IPS-18a (cell line): ENCODE results near the gene RAB11FIP4.

ENCODE experiments used
- H3K27ac ChIP-seq: one replicate; pipeline ENCODE4 v1.5.1; 2013; ENCODE audit warnings: low read length
- H3K27me3 ChIP-seq: one replicate; pipeline ENCODE4 v1.6.1; 2013; ENCODE audit warnings: mild to moderate bottlenecking, low read length; ENCODE audit not compliant: control insufficient read depth, insufficient read depth
- H3K36me3 ChIP-seq: one replicate; pipeline ENCODE4 v1.6.1; 2013; ENCODE audit warnings: low read depth, low read length; ENCODE audit not compliant: control insufficient read depth
- H3K4me1 ChIP-seq: one replicate; pipeline ENCODE4 v1.6.1; 2013; ENCODE audit warnings: low read depth, low read length; ENCODE audit not compliant: control insufficient read depth
- H3K4me3 ChIP-seq: one replicate; pipeline ENCODE4 v1.5.1; 2013; ENCODE audit warnings: low read length
- H3K9ac ChIP-seq: one replicate; pipeline ENCODE4 v1.6.1; 2013; ENCODE audit warnings: mild to moderate bottlenecking, low read length, moderate library complexity
- H3K9me3 ChIP-seq: one replicate; pipeline ENCODE4 v1.6.1; 2013; ENCODE audit warnings: low read depth, low read length; ENCODE audit not compliant: control insufficient read depth

Gene RAB11FIP4

GRCh38 chr17:31475378-31476162, 84.1 kb downstream of the RAB11FIP4 start:
- Histone ChIP-seq H3K9ac (no peak overlapping the region), H3K4me3 (no peak overlapping the region), H3K9me3 (no peaks in the 10 kb centered on the region), H3K27me3 (no peaks in the 10 kb centered on the region), H3K36me3 (no peaks in the 10 kb centered on the region), H3K4me1 (peaks cover under 1% of the 10 kb centered on the region), H3K27ac (no peak overlapping the region)

- H3K27ac ChIP-seq: no peak overlapping the region
- H3K36me3 ChIP-seq: no peaks in the 10 kb centered on the region
- no peak overlapping the region for H3K4me3 ChIP-seq
- no peak overlapping the region for H3K9ac ChIP-seq
- H3K27me3 ChIP-seq: no peaks in the 10 kb centered on the region
- H3K9me3 ChIP-seq: no peaks in the 10 kb centered on the region
- no peaks in the 10 kb centered on the region for H3K4me1 ChIP-seq
Observed at GRCh38 chr17:31476525-31477416, 85.3 kb downstream of the RAB11FIP4 start.

GRCh38 chr17:31477417-31478055, 86.1 kb downstream of the RAB11FIP4 start:
- Histone ChIP-seq H3K36me3 (no peaks in the 10 kb centered on the region), H3K27me3 (no peaks in the 10 kb centered on the region), H3K9ac (no peak overlapping the region), H3K9me3 (no peaks in the 10 kb centered on the region), H3K4me3 (no peak overlapping the region), H3K27ac (no peak overlapping the region), H3K4me1 (no peaks in the 10 kb centered on the region)

- H3K4me3 ChIP-seq: no peak overlapping the region
- no peaks in the 10 kb centered on the region for H3K36me3 ChIP-seq
- H3K9me3 ChIP-seq: no peaks in the 10 kb centered on the region
- no peaks in the 10 kb centered on the region for H3K4me1 ChIP-seq
- no peaks in the 10 kb centered on the region for H3K27me3 ChIP-seq
- no peak overlapping the region for H3K27ac ChIP-seq
- H3K9ac ChIP-seq: no peak overlapping the region
Observed at GRCh38 chr17:31479062-31479408, 87.6 kb downstream of the RAB11FIP4 start.

- no peaks in the 10 kb centered on the region for H3K36me3 ChIP-seq
- H3K4me1 ChIP-seq: no peaks in the 10 kb centered on the region
- no peaks in the 10 kb centered on the region for H3K27me3 ChIP-seq
- no peaks in the 10 kb centered on the region for H3K9me3 ChIP-seq
- H3K9ac ChIP-seq: no peak overlapping the region
- H3K4me3 ChIP-seq: no peak overlapping the region
- H3K27ac ChIP-seq: no peak overlapping the region
Observed at GRCh38 chr17:31479524-31479923, 88.0 kb downstream of the RAB11FIP4 start.

- Histone ChIP-seq H3K27me3 (no peaks in the 10 kb centered on the region), H3K27ac (no peak overlapping the region), H3K4me1 (no peaks in the 10 kb centered on the region), H3K9me3 (no peaks in the 10 kb centered on the region), H3K4me3 (no peak overlapping the region), H3K9ac (no peak overlapping the region), H3K36me3 (no peaks in the 10 kb centered on the region)
Observed at GRCh38 chr17:31480067-31480466, 88.6 kb downstream of the RAB11FIP4 start.

- Histone ChIP-seq H3K4me3 (no peak overlapping the region), H3K9ac (no peak overlapping the region), H3K27ac (no peak overlapping the region), H3K4me1 (no peaks in the 10 kb centered on the region), H3K27me3 (no peaks in the 10 kb centered on the region), H3K36me3 (no peaks in the 10 kb centered on the region), H3K9me3 (no peaks in the 10 kb centered on the region)
Observed at GRCh38 chr17:31480904-31481782, 89.7 kb downstream of the RAB11FIP4 start.

GRCh38 chr17:31481783-31482081, 90.3 kb downstream of the RAB11FIP4 start:
- no peak overlapping the region for H3K9ac ChIP-seq
- no peaks in the 10 kb centered on the region for H3K36me3 ChIP-seq
- H3K9me3 ChIP-seq: no peaks in the 10 kb centered on the region
- H3K4me3 ChIP-seq: no peak overlapping the region
- H3K27ac ChIP-seq: no peak overlapping the region
- no peaks in the 10 kb centered on the region for H3K27me3 ChIP-seq
- H3K4me1 ChIP-seq: peaks cover 2% of the 10 kb centered on the region

GRCh38 chr17:31484821-31485220, 93.3 kb downstream of the RAB11FIP4 start:
- H3K27ac ChIP-seq: no peak overlapping the region
- H3K4me1 ChIP-seq: peaks cover 15% of the 10 kb centered on the region
- H3K27me3 ChIP-seq: peaks cover 13% of the 10 kb centered on the region
- H3K9ac ChIP-seq: no peak overlapping the region
- no peaks in the 10 kb centered on the region for H3K36me3 ChIP-seq
- H3K4me3 ChIP-seq: no peak overlapping the region
- H3K9me3 ChIP-seq: no peaks in the 10 kb centered on the region

GRCh38 chr17:31486351-31487062, 95.0 kb downstream of the RAB11FIP4 start:
- H3K36me3 ChIP-seq: no peaks in the 10 kb centered on the region
- H3K27ac ChIP-seq: no peak overlapping the region

More at GRCh38 chr17:31486351-31487062, 95.0 kb downstream of the RAB11FIP4 start:
- Histone ChIP-seq H3K4me1 (peaks cover 26% of the 10 kb centered on the region), H3K9me3 (no peaks in the 10 kb centered on the region), H3K9ac (peak overlapping the region; percentile 53), H3K27me3 (peaks cover 13% of the 10 kb centered on the region), H3K4me3 (no peak overlapping the region)
